Stimulated activated CD4-positive, alpha-beta T cell treated with anti-CD3 and anti-CD28 coated beads, Interleukin-2, amount 100 ng/mL, for 24 hours (primary cell): Measurements from ENCODE around the gene SH3BGRL.
"Not testable (repeated sequence)": the region's sequence is repeated elsewhere in the genome, so short reads cannot be mapped to it uniquely, and the experiment has no call there.

Experiments
- DNase-seq, 2 donors: peaks; one replicate each; pipeline ENCODE4 v3.0.0-alpha.2; 2020

SH3BGRL gene

DNA sequence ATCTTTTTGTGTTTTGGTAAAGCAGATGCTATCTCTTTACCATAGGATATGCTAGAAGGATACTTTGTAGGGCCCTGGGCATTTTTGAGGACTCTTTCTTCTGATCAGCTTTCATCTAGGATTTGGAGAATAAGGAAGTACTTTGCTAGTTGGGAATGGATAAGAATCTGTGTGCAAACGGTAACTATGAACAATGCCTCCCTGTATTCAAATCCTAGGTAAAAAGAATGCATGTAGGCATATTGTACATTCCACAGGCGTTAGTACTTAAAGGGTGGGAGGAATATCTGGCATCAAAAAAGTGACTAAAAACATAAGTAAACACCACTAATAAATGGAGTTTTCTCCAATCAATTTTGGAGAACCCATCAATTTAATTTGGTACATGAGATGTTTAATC, 59.7 kb downstream of the SH3BGRL start:
- no peak for DNase-seq

DNA sequence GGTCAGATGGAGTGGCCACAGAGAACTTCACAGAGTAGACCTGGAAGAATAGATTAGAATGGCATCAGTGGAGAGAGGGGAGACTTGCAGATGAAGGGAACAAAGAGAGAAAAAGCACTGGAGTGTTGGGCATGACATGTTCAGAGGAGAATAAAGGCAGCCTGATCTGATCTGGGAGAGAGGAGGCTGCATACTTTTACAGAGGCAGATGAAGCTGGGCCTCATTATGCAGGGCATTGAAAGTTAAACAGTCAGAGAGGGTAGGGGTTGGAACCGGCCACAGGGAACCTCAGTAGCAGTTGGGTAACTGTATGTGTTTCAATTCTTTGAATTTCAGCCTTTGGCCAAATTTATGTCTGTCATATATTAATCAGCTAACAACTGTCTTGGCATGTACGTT, 61.2 kb downstream of the SH3BGRL start:
- no peak for DNase-seq

DNA sequence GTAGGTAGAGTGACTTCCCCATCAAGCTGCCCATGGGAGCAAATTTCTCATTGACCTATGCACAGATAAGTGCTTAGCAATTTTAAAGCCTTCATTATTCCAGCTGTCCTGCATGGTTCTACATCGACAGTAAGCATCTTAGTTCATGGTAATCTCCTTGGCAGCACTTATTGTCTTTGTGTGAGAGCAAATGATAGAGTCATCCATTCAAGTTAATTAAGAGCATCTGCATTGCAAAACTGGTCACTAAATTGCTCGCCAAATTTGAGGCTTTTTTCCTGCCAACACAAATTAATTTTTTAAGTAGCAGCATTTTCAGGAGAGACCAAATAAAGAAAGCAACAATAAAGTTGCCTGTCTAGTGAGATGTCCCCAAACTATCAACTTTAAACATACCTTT, 76.7 kb downstream of the SH3BGRL start:
- DNase-seq, result no peak

DNA sequence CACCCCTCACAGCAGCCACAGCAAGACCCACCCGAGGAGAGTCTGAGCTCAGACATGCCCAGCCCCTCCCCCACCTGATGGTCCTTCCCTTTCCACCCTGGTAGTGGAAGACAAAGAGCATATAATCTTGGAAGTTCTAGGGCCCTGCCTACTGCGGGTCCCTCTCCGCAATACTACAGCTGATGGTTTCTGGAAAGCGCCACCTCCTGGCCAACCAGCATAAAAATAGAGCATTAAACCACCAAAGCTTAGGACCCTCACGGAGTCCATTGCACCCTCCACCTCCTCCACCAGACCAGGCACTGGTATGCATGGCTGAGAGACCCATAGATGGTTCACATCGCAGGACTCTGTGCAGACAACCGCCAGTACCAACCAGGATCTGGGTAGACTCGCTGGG, 78.2 kb downstream of the SH3BGRL start:
- DNase-seq, result no peak

DNA sequence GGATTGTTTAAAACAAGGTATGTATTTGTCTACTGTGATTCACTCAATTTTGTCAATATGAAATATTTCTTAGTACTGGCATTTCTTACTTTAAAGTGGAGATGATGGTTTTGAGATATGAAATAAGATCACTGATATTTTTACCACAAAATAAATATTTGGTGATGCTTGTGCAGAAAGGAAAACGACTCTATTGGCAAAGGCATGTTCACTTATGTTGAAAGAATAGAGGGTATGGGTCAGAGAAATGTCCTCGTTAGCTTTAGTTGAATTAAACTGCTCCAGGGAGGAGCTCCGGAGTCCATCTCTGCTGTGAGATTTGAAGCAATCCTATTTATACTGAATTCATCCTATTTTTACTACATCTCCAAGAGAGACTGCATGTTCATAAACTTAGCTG, 84.2 kb downstream of the SH3BGRL start:
- no peak for DNase-seq

DNA sequence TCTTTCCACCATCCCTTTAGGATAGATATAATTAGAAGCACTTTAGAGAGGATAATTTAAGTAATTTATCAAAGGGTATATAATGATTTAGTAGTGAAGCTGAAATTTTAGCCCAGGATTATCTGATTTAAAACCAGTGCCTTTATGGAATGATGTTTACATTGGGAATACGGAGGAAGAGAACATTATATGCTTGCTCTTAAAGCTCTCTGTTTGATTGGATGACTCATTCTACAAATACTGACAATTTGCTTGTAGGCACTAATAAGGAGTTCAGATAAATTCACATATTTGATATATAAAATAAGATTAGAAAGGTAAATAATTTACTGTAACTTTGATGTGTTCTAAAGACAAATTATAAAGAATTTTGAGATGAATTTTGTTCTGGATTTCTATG, 84.7 kb downstream of the SH3BGRL start:
- DNase-seq, result no peak

DNA sequence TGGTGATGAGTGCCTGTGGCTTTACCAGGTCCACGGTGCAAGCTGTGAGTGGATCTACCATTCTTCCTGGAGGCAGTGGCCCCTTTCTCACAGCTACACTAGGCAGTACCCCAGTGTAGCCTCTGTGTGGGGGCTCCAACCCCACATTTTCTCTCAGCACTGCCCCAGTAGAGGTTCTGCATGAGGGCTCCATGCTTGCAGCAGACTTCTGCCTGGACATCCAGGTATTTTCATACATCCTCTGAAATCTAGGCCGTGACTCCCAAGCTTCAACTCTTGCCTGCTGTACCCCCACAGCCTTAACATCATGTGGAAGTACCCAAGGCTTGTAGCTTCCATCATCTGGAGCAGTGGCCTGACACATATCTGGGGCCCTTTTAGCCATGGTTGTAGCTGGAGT, 90.1 kb downstream of the SH3BGRL start:
- DNase-seq, result no peak

DNA sequence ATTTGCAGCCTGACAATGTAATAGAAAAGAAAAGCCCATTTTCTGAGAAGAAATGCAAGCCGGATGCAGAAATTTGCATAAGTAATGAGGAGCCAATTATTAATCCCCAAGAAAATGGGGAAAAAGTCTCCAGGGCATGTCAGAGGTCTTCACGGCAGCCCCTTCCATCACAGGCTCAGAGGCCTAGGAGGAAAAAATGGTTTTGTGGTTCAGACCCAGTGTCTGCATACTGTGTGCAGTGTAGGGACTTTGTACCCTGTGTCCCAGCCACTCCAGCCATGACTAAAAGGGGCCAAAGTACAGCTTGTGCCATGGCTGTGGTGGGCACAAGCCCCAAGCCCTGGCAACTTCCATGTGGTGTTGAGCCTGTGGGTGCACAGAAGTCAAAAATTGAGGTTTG, 92.2 kb downstream of the SH3BGRL start:
- DNase-seq, result no peak

DNA sequence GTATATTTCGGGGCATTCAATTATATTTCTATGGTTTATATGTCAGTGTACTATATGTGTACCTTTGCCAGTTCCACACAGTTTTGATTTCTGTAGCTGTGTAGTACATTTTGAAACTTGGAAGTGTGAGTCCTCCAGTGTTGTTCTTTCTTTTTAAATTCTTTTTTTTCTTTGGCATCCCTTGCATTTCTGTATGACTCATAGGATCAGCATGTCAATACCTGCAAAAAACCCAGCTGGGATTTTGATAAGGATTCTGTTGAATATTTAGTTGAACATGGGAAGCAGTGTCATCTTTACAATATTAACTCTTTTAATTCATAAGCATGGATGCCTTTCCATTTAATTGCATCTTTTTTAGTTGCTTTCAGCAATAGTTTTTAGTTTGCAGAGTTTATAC, 100.0 kb downstream of the SH3BGRL start:
- DNase-seq, result no peak

DNA sequence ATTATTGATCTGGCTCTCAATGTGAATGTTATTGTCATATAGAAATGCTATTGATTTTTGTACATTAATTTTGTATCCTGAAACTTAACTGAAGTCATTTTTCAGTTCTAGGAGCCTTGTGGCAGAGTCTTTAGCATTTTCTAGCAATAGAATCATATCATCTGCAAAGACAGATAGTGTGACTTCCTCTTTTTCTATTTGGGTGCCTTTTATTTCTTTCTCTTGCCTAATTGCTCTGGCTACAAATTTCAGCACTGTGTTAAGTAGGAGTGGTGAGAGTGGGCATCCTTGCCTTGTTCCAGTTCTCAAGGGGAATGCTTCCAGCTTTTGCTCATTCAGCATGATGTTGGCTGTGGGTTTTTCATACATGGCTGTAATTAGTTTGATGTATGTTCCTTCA, 102.7 kb downstream of the SH3BGRL start:
- no peak for DNase-seq

DNA sequence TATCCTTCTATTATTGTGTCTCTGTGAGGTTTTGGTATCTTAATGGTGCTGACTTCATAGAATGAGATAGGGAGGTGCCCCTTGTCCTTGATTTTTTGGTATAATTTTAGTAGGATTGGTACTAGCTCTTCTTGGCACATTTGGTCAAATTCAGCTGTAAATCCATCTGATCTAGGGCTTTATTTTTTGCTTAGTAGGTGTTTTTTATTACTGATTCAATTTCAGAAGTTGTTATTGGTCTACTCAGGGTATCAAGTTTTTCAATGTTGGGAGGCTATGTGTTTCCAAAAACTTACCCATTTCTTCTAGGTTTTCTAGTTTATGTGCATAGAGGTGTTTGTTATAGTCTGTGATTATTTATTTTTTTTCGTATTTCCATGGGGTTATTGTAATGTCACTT, 103.3 kb downstream of the SH3BGRL start:
- DNase-seq, result no peak

DNA sequence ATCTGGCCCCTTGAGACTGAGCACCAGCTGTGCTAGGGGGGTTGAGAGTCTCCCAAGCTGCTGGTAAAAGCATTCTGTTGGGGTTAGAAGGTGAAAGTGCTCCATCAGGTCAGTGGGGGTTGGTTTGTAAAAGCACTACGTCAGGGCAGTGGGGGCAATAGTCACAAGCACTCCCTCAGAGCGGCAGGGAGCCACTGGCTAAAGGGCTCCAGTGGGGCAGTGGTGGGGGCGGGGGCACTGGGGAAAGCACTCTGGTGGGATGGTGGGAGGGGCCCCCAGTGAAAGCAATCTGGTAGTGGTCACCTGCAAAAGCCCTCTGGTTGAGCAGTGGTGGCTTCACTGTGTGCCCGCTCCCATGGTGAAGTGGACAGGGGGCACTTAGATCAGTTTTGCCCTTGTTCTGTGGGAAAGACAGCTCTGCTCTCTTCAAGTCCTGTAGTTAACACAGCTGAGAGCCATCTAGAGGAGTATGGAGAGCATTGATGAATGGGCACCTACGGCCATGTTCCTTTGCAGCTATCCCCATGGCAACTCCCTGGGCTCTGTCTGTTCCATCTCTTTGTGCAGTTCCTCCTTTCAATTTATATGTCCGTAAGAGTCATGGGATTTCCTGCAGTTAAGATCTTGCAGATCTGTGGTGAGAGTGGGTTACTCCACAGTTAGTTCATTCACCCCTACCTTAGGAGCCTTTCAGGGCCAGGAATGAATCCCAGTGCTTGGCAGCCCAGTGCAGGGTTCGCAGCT, 106.4 kb downstream of the SH3BGRL start:
- DNase-seq, result no peak

DNA sequence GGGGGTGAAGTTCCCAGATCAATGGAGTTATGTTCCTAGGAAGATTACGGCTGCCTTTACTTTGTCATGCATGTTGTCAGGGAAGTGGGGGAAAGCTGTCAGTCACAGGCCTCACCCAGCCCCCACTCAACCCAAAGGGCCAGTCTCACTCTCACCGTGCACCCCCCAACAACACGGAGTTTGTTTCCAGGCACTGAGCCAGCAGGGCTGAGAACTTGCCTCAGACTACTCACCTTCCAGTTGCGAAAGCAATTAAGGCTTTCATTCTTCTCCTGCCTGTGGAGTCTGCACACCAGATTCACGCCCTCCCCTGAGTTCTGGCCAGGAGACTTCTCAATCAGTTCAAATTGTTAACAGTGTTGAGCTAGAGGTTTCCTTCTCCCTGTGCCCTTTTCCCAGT, 114.3 kb downstream of the SH3BGRL start:
- no peak for DNase-seq

DNA sequence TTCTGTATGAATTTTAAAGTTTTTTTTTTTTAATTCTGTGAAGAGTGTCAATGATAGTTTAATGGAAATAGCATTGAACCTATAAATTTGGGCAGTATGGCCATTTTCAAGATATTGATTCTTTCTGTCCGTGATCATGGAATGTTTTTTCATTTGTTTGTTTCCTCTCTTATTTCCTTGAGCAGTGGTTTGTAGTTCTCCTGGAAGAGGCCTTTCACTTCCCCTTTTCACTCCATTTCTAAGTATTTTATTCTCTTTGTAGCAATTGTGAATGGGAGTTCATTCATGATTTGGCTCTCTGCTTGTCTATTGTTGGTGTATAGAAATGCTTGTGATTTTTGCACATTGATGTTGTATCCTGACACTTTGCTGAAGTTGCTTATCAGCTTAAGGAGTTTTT, 129.8 kb downstream of the SH3BGRL start:
- DNase-seq, result not testable (repeated sequence)

DNA sequence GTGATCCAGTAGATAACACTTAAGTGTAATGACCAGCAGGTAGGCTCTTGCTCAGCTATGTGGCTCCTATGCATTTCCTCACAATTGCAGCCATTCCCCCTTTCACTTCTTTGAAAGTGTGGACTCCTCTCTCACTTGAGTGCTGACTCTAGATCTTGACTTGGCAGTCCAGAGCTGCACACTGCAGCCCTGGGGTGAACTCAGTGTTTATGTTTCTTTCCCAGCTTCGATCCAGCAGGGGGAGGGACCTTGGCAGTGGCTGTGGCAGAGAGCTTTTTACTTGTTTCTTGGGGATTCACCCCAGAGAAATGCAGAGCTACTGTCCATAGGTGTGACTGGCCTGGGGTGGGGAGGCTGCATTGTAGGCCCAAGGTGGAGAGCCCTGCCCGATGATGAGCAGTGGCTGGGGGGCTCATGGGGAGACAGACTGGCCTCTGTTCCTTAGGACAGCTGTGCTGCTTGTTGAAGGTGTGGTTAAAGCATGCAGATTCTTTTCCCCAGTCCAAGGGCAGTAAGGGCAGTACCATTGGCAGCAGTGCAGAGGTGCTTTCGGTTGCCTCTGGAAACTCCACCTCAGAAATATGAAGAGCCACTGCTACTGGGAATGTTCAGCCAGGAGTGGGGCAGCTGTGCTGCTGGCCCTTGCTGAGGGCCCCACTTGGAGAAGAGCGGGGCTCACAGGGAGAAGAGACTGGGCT, 134.7 kb downstream of the SH3BGRL start:
- DNase-seq, result no peak

DNA sequence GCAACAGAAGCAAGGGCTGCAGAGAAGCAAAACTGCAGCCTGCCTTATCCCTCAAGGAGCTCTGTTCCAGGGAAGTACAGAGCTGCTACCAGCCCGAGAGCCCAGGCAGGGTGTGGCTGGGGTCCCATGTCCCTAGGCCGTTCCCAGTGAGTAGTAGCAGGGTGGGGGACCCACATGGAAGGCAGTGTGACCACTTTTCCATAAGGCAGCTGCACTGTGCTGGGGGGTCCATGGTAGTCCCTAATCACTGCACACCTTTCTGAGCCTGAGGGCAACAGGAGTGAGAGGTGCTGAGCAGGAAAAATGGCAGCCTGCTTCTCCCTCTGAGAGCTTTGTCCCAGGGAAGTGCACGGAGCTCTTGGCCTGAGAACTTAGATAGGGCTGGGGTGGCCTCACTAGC, 135.9 kb downstream of the SH3BGRL start:
- no peak for DNase-seq

DNA sequence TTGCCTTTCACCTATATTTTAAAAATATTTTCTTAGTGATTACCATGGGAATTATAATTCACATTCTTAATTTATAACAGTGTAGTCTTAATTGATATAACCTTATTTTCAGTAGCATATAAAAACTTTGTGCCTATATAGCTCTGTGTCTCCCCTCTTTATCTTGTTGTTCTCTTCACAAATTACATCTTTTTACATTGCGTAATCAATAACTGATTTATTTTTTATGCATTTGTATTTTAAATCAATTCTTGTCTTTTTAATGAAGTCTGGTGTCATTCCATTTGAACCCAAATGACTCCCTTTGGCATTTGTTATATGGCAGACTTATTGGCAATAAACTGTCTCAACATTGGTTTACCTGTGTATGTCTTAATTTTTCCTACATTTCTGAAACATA, 137.0 kb downstream of the SH3BGRL start:
- no peak for DNase-seq

DNA sequence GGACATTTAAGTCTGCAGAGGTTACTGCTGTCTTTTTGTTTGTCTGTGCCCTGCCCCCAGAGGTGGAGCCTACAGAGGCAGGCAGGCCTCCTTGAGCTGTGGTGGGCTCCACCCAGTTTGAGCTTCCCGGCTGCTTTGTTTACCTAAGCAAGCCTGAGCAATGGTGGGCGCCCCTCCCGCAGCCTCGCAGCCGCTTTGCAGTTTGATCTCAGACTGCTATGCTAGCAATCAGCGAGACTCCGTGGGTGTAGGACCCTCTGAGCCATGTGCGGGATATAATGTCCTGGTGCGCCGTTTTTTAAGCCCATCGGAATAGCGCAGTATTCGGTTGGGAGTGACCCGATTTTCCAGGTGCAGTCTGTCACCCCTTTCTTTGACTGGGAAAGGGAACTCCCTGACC, 143.4 kb downstream of the SH3BGRL start:
- not testable (repeated sequence) for DNase-seq
